Trophoblast cell (in vitro differentiated cells and primary cell): ENCODE measurements around the gene AQP12B.

ENCODE experiments used
- DNase-seq, 2 donors: peaks; one replicate each; pipeline ENCODE4 v3.0.0-alpha.2; 2016
- H2AFZ ChIP-seq: 2 replicates; pipeline ENCODE4 v1.6.1; 2013; ENCODE audit warnings: low read length, moderate library complexity, mild to moderate bottlenecking; ENCODE audit not compliant: insufficient read depth, poor library complexity
- H2AK5ac ChIP-seq: 2 replicates; pipeline ENCODE4 v1.6.1; 2013; ENCODE audit warnings: mild to moderate bottlenecking, low read length
- H2BK120ac ChIP-seq: 2 replicates; pipeline ENCODE4 v1.6.1; 2013; ENCODE audit warnings: low read length, mild to moderate bottlenecking, moderate library complexity; ENCODE audit not compliant: insufficient read depth, poor library complexity
- H2BK12ac ChIP-seq: 2 replicates; pipeline ENCODE4 v1.6.1; 2013; ENCODE audit warnings: mild to moderate bottlenecking, low read length, moderate library complexity
- H2BK5ac ChIP-seq: 2 replicates; pipeline ENCODE4 v1.6.1; 2013; ENCODE audit warnings: low read length, low read depth, moderate library complexity, mild to moderate bottlenecking; ENCODE audit not compliant: poor library complexity
- H3K14ac ChIP-seq: 2 replicates; pipeline ENCODE4 v1.6.1; 2013; ENCODE audit warnings: mild to moderate bottlenecking, low read length
- H3K18ac ChIP-seq: 2 replicates; pipeline ENCODE4 v1.6.1; 2013; ENCODE audit warnings: mild to moderate bottlenecking, low read length
- H3K23ac ChIP-seq: 2 replicates; pipeline ENCODE4 v1.6.1; 2013; ENCODE audit warnings: low read length
- H3K27ac ChIP-seq: 2 replicates; pipeline ENCODE4 v1.5.1; 2013; ENCODE audit warnings: low read depth, mild to moderate bottlenecking, inconsistent platforms, low read length, moderate library complexity
- H3K27me3 ChIP-seq: 2 replicates; pipeline ENCODE4 v1.6.1; 2013; ENCODE audit warnings: inconsistent platforms, mild to moderate bottlenecking, low read length, moderate library complexity; ENCODE audit not compliant: insufficient read depth
- H3K36me3 ChIP-seq, 2 experiments: 1 replicate in 1 of 2; 2 replicates in 1 of 2; pipeline ENCODE4 v1.6.1; 2013; ENCODE audit warnings: low read length in 2 of 2, mild to moderate bottlenecking in 2 of 2, moderate library complexity in 1 of 2; ENCODE audit not compliant: insufficient read depth in 2 of 2, control insufficient read depth in 1 of 2
- H3K4ac ChIP-seq: 2 replicates; pipeline ENCODE4 v1.6.1; 2013; ENCODE audit warnings: low read depth, mild to moderate bottlenecking, low read length, moderate library complexity
- H3K4me1 ChIP-seq, 2 experiments: 1 replicate in 1 of 2; 2 replicates in 1 of 2; pipeline ENCODE4 v1.6.1; 2013; ENCODE audit warnings: low read length in 2 of 2, mild to moderate bottlenecking in 2 of 2, moderate library complexity in 1 of 2; ENCODE audit not compliant: insufficient read depth in 2 of 2, control insufficient read depth in 1 of 2
- H3K4me2 ChIP-seq: 2 replicates; pipeline ENCODE4 v1.6.1; 2013; ENCODE audit warnings: inconsistent platforms, mild to moderate bottlenecking, low read length, moderate library complexity
- H3K4me3 ChIP-seq: 2 replicates; pipeline ENCODE4 v1.5.1; 2013; ENCODE audit warnings: mild to moderate bottlenecking, low read depth, low read length, inconsistent platforms
- H3K79me1 ChIP-seq: one replicate; pipeline ENCODE4 v1.6.1; 2013; ENCODE audit warnings: low read length
- H3K79me2 ChIP-seq: 2 replicates; pipeline ENCODE4 v1.6.1; 2013; ENCODE audit warnings: low read length, mild to moderate bottlenecking; ENCODE audit not compliant: control insufficient read depth, insufficient read depth, poor library complexity
- H3K9ac ChIP-seq: 2 replicates; pipeline ENCODE4 v1.6.1; 2013; ENCODE audit warnings: mild to moderate bottlenecking, low read length
- H3K9me3 ChIP-seq: 2 replicates; pipeline ENCODE4 v1.6.1; 2013; ENCODE audit warnings: low read depth, mild to moderate bottlenecking, control low read depth, inconsistent platforms, low read length; ENCODE audit not compliant: insufficient read depth
- H4K12ac ChIP-seq: 2 replicates; pipeline ENCODE4 v1.6.1; 2013; ENCODE audit warnings: low read depth, mild to moderate bottlenecking, low read length, moderate library complexity
- H4K8ac ChIP-seq: 2 replicates; pipeline ENCODE4 v1.6.1; 2013; ENCODE audit warnings: low read depth, mild to moderate bottlenecking, low read length, moderate library complexity
- H4K91ac ChIP-seq: one replicate; pipeline ENCODE4 v1.6.1; 2013; ENCODE audit warnings: low read depth, mild to moderate bottlenecking, low read length, moderate library complexity
- WGBS: extraction: QIAGEN DNeasy Blood & Tissue Kit; methylation state at CpG from one replicate; pipeline ENCODE4 v1.1.7; 2013; ENCODE audit warnings: missing lambda C conversion rate; ENCODE audit not compliant: insufficient read length, insufficient coverage; ENCODE audit errors: extremely low coverage; 5-methylcytosine and 5-hydroxymethylcytosine counted together

The AQP12B gene

GRCh38 chr2:240688553-240688919 lies 5.9 kb upstream of the AQP12B start:
- WGBS = no CpG with 5 or more reads among the region's 9 CpGs
- no peak overlapping the region for H3K4ac ChIP-seq
- H3K79me1 ChIP-seq = no peaks in the 10 kb centered on the region
- H3K4me3 ChIP-seq = no peak overlapping the region
- no peak overlapping the region for H2BK120ac ChIP-seq
- no peaks in the 10 kb centered on the region for H3K9me3 ChIP-seq
- H3K4me2 ChIP-seq = no peak overlapping the region
- H4K91ac ChIP-seq = no peak overlapping the region
- no peak overlapping the region for H2AFZ ChIP-seq
- H3K27ac ChIP-seq = no peak overlapping the region
- H2BK5ac ChIP-seq = no peak overlapping the region
- no peak overlapping the region for H2BK12ac ChIP-seq
- H4K8ac ChIP-seq = no peak overlapping the region
- no peak overlapping the region for H2AK5ac ChIP-seq
- no peak overlapping the region for H3K9ac ChIP-seq
- no peak overlapping the region for H3K23ac ChIP-seq
- no peak overlapping the region for H3K18ac ChIP-seq
- no peak for DNase-seq
- no peaks in the 10 kb centered on the region for H3K79me2 ChIP-seq
- no peak overlapping the region for H4K12ac ChIP-seq
- H3K14ac ChIP-seq = no peak overlapping the region
- no peaks in the 10 kb centered on the region for H3K36me3 ChIP-seq
- H3K4me1 ChIP-seq = peaks cover 0 to 4% of the 10 kb centered on the region in 2 experiments
- no peaks in the 10 kb centered on the region for H3K27me3 ChIP-seq

DNA sequence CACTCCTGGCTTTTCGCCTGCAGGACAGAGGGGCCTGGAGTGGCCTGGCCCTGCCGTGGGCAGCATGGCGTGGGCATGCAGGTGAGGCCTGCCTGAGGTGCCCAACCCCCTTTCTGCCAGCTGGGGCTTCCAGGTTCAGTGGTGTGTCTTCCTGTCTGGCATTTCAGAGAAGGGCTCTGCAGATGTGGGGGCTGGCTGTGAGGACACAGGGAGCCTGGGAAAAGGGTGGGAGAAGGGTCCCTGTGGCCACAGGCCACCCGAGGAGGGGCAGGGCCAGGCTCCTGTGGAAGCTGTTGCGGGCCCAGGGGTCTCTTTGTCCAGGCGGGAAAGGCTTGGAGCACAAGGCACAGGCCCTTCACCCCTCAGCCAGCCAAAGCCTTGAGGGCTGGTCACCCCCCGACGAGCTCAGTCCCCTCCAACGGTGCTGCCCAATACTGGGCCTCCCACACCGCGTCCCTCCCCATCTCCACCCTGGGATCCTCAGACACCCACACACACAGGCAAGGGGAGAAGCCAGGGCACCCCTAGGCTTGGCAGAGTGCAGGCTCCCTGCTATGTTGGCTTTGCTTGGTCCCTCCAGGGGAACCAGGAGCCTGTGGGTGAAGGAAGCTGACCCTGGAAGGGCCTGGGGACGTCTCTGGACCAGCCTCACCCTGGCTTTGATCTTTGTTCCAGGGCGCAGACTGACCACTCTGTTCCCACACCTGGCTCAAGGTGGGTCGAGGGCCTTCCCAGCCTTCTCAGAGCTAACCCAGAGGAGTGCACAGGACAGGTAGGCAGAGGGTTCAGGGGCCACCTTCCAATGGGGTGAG lies 5.3 kb upstream of the AQP12B start:
- Histone ChIP-seq H2BK12ac (no peak overlapping the region), H3K18ac (no peak overlapping the region), H3K9me3 (no peaks in the 10 kb centered on the region), H2AK5ac (no peak overlapping the region), H3K23ac (no peak overlapping the region), H3K4me1 (peaks cover 0 to 4% of the 10 kb centered on the region in 2 experiments), H4K8ac (no peak overlapping the region), H3K27ac (no peak overlapping the region), H3K4me3 (no peak overlapping the region), H3K79me1 (no peaks in the 10 kb centered on the region), H2BK120ac (no peak overlapping the region), H4K91ac (no peak overlapping the region), H3K14ac (no peak overlapping the region), H3K36me3 (no peaks in the 10 kb centered on the region), H3K4ac (no peak overlapping the region), H3K27me3 (no peaks in the 10 kb centered on the region), H4K12ac (no peak overlapping the region), H3K4me2 (no peak overlapping the region), H2AFZ (no peak overlapping the region), H3K79me2 (no peaks in the 10 kb centered on the region), H3K9ac (no peak overlapping the region), H2BK5ac (no peak overlapping the region)
- no CpG with 5 or more reads among the region's 14 CpGs for WGBS
- DNase-seq = no peak

DNA sequence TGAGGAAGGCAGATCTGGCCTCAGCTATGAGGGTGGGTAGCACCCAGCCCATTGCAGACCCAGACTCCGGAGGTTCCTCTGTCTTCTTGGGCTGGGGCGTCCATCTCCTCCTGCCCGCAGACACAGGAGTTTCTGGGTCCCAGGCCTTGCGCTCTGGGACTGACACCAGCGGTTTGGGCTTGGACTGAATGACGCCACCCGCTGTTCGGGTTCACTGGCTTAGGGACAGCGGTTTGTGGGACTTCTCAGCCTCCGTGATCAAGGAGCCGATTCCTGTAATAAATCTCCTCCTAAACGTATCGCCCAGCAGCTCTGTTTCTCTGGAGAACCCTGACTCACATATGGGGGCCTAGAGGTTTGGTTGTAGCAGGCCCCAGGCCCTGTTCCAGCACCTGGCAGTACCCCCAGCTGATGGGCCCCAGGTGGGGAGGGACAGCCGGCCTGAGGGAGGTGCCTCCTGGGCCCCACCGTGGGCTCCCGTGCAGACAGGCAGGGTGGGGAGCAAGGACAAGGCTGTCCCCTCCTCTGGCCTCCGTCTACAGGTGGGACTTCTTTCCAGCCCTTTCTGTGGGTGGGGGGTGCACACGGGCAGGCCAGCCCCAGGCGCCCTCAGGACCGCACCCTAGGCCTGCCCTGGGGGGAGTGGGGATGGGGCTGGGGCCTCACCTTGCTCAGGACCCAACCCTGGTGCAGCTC lies 4.5 kb upstream of the AQP12B start:
- Histone ChIP-seq H2BK120ac (no peak overlapping the region), H3K4me1 (peaks cover 0 to 4% of the 10 kb centered on the region in 2 experiments), H3K27me3 (no peaks in the 10 kb centered on the region), H3K36me3 (no peaks in the 10 kb centered on the region), H2BK5ac (no peak overlapping the region), H3K9me3 (no peaks in the 10 kb centered on the region), H2AK5ac (no peak overlapping the region), H3K4me2 (no peak overlapping the region), H3K4ac (no peak overlapping the region), H2AFZ (no peak overlapping the region), H3K14ac (no peak overlapping the region), H3K27ac (no peak overlapping the region), H3K79me1 (no peaks in the 10 kb centered on the region), H4K91ac (no peak overlapping the region), H4K12ac (no peak overlapping the region), H3K9ac (no peak overlapping the region), H3K79me2 (no peaks in the 10 kb centered on the region), H3K23ac (no peak overlapping the region), H3K4me3 (no peak overlapping the region), H3K18ac (no peak overlapping the region), H4K8ac (no peak overlapping the region), H2BK12ac (no peak overlapping the region)
- WGBS = no CpG with 5 or more reads among the region's 20 CpGs
- no peak for DNase-seq

GRCh38 chr2:240686460-240686859 lies 3.8 kb upstream of the AQP12B start:
- Histone ChIP-seq H2BK12ac (no peak overlapping the region), H4K91ac (no peak overlapping the region), H3K4me2 (no peak overlapping the region), H4K8ac (no peak overlapping the region), H3K27ac (no peak overlapping the region), H3K4ac (no peak overlapping the region), H2BK5ac (no peak overlapping the region), H3K18ac (no peak overlapping the region), H3K36me3 (no peaks in the 10 kb centered on the region), H3K9ac (no peak overlapping the region), H3K9me3 (no peaks in the 10 kb centered on the region), H3K23ac (no peak overlapping the region), H4K12ac (no peak overlapping the region), H3K4me3 (no peak overlapping the region), H2BK120ac (no peak overlapping the region), H3K79me2 (no peaks in the 10 kb centered on the region), H3K14ac (no peak overlapping the region), H3K4me1 (peaks cover 0 to 4% of the 10 kb centered on the region in 2 experiments), H3K27me3 (no peaks in the 10 kb centered on the region), H3K79me1 (no peaks in the 10 kb centered on the region), H2AFZ (no peak overlapping the region), H2AK5ac (no peak overlapping the region)
- no CpG with 5 or more reads among the region's 6 CpGs for WGBS
- no peak for DNase-seq
